Glomerular visceral epithelial cell (primary cell): Measurements from ENCODE around the gene TOPBP1.
"Not testable (repeated sequence)": the region's sequence is repeated elsewhere in the genome, so short reads cannot be mapped to it uniquely, and the experiment has no call there.

Experiments
- DNase-seq: peaks from one replicate; pipeline ENCODE4 v3.0.0-alpha.2; 2016; ENCODE audit errors: extremely low spot score

The TOPBP1 gene

DNA sequence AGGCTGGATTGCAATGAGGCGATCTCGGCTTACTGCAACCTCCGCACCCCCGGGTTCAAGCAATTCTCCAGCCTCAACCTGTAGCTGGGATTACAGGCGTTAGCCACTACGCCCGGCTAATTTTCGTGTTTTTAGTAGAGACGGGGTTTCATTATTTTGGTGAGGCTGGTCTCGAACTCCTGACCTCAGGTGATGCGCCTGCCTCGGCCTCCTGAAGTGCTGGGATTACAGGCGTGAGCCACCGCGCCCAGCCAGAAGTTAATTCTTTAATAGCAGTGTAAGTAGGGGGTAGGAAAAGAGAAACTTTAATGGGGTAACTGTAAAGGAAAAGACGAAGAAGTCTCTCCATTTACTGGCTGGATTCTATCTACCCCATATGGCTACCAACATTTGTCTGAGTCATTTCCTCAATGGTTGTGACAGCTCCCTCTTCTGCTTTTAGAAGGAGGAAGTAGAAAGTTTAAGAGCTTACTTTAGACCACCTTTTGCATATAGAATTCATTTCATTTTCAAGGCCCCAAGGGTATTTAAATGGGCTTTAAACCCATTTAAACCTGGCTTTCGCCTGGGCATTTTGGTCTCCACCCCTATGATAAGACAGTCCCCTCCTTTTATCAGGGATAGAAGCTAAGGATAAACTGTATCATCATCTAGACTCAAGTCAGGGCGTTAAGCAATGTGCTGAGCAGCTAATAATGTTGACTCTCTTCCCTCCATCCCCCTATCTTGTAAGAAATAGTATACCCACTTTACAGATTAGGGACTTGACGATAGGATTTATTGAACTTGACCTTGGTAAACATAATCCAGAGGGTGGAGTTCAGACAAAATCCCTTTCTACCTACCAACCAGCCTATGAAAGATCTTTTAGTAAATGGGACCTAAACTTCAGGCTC, 89.3 kb downstream of the TOPBP1 start:
- peak; percentile 35 for DNase-seq

GRCh38 chr3:133570937-133571320, 90.8 kb downstream of the TOPBP1 start:
- DNase-seq: peak; percentile 75

DNA sequence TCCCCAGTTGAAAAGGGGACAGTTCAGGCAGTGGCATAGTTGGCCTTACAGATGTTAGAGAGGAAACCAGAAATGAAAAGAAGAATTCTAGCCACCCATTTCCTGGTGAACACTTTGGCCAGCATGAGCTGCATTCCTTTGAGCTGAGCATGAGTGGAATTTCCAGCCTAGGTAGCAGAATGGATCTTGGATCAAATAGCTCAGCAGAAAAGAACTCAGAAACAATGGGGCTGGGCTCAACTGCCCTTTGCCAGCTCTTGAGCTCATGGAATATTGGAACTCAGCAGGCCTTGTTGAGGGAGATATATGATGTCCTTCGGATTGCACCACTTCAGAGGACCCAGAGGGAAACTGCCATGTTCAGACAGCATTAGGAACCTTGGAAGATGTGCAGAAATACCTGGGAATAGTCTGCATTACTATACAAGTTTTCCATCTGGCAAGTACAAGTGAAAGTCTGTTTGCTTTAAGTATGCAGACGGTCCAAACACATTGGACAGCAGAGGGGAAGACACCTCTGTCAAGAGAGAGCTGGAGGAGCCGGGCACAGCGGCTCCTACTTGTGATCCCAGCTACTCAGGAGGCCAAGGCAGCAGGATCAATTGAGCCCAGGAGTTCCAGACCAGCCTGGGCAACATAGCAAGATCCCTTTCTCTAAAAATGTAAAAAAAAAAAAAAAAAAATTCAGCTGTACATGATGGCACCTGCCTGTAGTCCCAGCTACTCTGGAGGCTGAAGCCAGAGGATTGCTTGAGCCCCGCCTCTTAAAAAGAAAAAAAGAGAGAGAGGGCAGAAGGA, 91.4 kb downstream of the TOPBP1 start:
- DNase-seq: peak; percentile 90

- peak; percentile 95 for DNase-seq
Measured at GRCh38 chr3:133568294-133569014, 93.3 kb downstream of the TOPBP1 start.

DNA sequence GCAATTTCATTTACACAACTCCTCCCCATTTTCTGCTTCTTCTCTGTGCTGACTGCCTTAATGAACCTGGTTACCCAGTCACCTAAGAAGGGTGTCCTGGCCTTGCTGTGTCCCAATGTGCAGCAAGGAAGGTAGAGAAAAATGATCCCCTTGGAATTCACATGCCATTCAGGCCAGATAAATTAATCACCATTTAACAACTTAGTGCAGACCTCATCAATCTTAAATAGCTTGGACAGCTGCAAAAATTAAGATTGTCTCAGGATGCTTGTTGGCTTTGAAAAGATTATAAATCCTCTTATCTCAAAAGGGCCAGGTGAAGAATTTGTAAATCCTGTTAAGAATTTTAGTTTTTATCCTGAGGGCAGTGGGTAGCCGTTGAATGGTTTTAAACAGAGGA, 97.9 kb downstream of the TOPBP1 start:
- DNase-seq: no peak

GRCh38 chr3:133563186-133563591, 98.6 kb downstream of the TOPBP1 start:
- no peak for DNase-seq

DNA sequence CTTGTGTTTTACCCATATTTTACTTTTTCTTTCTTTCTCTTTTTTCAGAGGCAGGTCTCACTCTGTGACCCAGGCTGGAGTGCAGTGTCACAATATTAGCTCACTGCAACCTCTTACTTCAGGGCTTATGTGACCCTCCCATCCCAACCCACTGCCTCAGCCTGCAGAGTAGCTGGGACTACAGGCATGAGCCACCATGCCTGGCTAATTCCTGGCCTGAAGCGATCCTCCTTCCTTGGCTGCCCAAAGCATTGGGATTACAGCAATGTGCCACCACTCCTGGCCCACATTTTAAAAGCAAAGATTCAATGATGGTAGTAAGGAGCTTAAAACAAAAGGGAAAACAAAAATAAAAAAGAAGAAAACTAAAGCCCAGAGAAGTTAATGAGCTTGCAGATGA, 99.4 kb downstream of the TOPBP1 start:
- no peak for DNase-seq

DNA sequence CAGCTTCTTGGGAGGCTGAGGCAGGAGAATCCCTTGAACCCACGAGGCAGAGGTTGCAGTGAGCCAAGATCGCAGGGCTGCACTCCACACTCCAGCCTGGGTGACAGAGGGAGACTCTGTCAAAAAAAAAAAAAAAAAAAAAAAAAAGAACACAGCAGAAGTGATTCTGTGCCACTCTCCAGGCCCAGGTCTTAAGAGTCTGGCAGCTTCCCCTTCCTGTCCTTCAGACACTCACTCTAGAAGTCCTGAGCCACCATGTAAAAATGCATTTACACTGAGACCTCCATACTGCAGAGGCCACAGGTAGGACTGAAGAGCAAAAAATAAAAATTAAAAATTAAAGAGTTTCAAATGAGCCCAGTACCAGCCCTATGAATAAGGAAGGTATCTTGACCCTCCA, 100.1 kb downstream of the TOPBP1 start:
- DNase-seq: no peak

DNA sequence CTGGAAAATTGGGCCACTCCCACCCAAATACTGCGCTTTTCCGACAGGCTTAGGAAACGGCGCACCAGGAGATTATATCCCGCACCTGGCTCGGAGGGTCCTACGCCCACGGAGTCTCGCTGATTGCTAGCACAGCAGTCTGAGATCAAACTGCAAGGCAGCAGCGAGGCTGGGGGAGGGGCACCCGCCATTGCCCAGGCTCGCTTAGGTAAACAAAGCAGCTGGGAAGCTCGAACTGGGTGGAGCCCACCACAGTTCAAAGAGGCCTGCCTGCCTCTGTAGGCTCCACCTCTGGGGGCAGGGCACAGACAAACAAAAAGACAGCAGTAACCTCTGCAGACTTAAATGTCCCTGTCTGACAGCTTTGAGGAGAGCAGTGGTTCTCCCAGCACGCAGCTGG, 110.2 kb downstream of the TOPBP1 start:
- not testable (repeated sequence) for DNase-seq
